HG02938 (cell line): Measurements from ENCODE around the gene DENND6A.
"Not testable (repeated sequence)": the region's sequence is repeated elsewhere in the genome, so short reads cannot be mapped to it uniquely, and the experiment has no call there.

Source experiments
- ATAC-seq: cut with Tn5 transposase; IDR thresholded peaks from one replicate; pipeline ENCODE4 v1.9.1; 2021; ENCODE audit warnings: mild to moderate bottlenecking, moderate library complexity; ENCODE audit not compliant: unreplicated experiment

The DENND6A gene

GRCh38 chr3:57644740-57645139, 48.1 kb downstream of the DENND6A start:
- ATAC-seq, result no peak

GRCh38 chr3:57637391-57637790, 55.5 kb downstream of the DENND6A start:
- no peak for ATAC-seq

- ATAC-seq, result not testable (repeated sequence)
Measured at GRCh38 chr3:57634259-57634658, 58.6 kb downstream of the DENND6A start.

GRCh38 chr3:57627976-57628375, 64.9 kb downstream of the DENND6A start:
- no peak for ATAC-seq

GRCh38 chr3:57624801-57625200, 68.1 kb downstream of the DENND6A start:
- no peak for ATAC-seq

GRCh38 chr3:57622362-57622761, 70.5 kb downstream of the DENND6A start:
- no peak for ATAC-seq

GRCh38 chr3:57617739-57618138, 75.1 kb downstream of the DENND6A start:
- ATAC-seq, result no peak

GRCh38 chr3:57616233-57616632, 76.6 kb downstream of the DENND6A start:
- no peak for ATAC-seq

- not testable (repeated sequence) for ATAC-seq
Measured at GRCh38 chr3:57611870-57612269, 81.0 kb downstream of the DENND6A start.

- ATAC-seq, result no peak
Measured at GRCh38 chr3:57605683-57606082, 87.2 kb downstream of the DENND6A start.

- no peak for ATAC-seq
Measured at GRCh38 chr3:57604971-57605370, 87.9 kb downstream of the DENND6A start.

GRCh38 chr3:57600195-57600594, 92.7 kb downstream of the DENND6A start:
- ATAC-seq, result no peak

- ATAC-seq, result no peak
Measured at GRCh38 chr3:57598765-57599360, 94.0 kb downstream of the DENND6A start.

- ATAC-seq, result peak; percentile 88
Measured at GRCh38 chr3:57597127-57597923, 95.6 kb downstream of the DENND6A start, which contains the start of gene ARF4. Gene ARF4, minus strand, starts transcription at chr3:57597344. Its CDS starts 204 bp downstream, at chr3:57597140.

GRCh38 chr3:57596495-57597126, 96.3 kb downstream of the DENND6A start:
- ATAC-seq, result no peak

- ATAC-seq, result no peak
Measured at GRCh38 chr3:57594576-57594975, 98.3 kb downstream of the DENND6A start.

- no peak for ATAC-seq
Measured at GRCh38 chr3:57594144-57594543, 98.7 kb downstream of the DENND6A start.

- ATAC-seq, result no peak
Measured at GRCh38 chr3:57592306-57592705, 100.6 kb downstream of the DENND6A start.

- ATAC-seq, result no peak
Measured at GRCh38 chr3:57587905-57588304, 105.0 kb downstream of the DENND6A start.

GRCh38 chr3:57586778-57587177, 106.1 kb downstream of the DENND6A start:
- ATAC-seq, result no peak

- ATAC-seq, result no peak
Measured at GRCh38 chr3:57583544-57583943, 109.3 kb downstream of the DENND6A start.
